Skeletal muscle satellite cell (primary cell): ENCODE results near the gene RSF1.

Experiments
- H3K27me3 ChIP-seq: 2 replicates; pipeline ENCODE4 v1.7.0; 2013; ENCODE audit warnings: low read length; ENCODE audit not compliant: control insufficient read depth, insufficient read depth
- H3K36me3 ChIP-seq: 2 replicates; pipeline ENCODE4 v1.7.0; 2013; ENCODE audit warnings: mild to moderate bottlenecking, control low read depth, low read length; ENCODE audit not compliant: insufficient read depth
- H3K4me1 ChIP-seq: 2 replicates; pipeline ENCODE4 v1.7.0; 2013; ENCODE audit warnings: low read length; ENCODE audit not compliant: control insufficient read depth, insufficient read depth
- H3K4me2 ChIP-seq: 2 replicates; pipeline ENCODE4 v1.7.0; 2013; ENCODE audit warnings: mild to moderate bottlenecking, low read length
- H3K4me3 ChIP-seq: 2 replicates; pipeline ENCODE4 v1.7.0; 2013; ENCODE audit warnings: low read length
- H3K9ac ChIP-seq: 2 replicates; pipeline ENCODE4 v1.7.0; 2013; ENCODE audit warnings: mild to moderate bottlenecking, low read depth, low read length, moderate library complexity
- H3K9me3 ChIP-seq: replicated peaks from 2 replicates; pipeline ENCODE4 v1.7.0; 2013; ENCODE audit warnings: mild to moderate bottlenecking, control low read depth, low read length

The RSF1 gene

GRCh38 chr11:77800449-77800848, 20.1 kb downstream of the RSF1 start:
- H3K4me3 ChIP-seq, result no peak overlapping the region
- H3K36me3 ChIP-seq, result peaks cover 3% of the 10 kb centered on the region
- no peaks in the 10 kb centered on the region for H3K9me3 ChIP-seq
- no peaks in the 10 kb centered on the region for H3K27me3 ChIP-seq
- no peak overlapping the region for H3K4me2 ChIP-seq
- no peaks in the 10 kb centered on the region for H3K4me1 ChIP-seq
- H3K9ac ChIP-seq, result no peak overlapping the region

- Histone ChIP-seq H3K4me1 (no peaks in the 10 kb centered on the region), H3K4me2 (no peak overlapping the region), H3K4me3 (no peak overlapping the region), H3K27me3 (no peaks in the 10 kb centered on the region), H3K9ac (no peak overlapping the region), H3K36me3 (peaks cover 3% of the 10 kb centered on the region), H3K9me3 (no peaks in the 10 kb centered on the region)
Measured at GRCh38 chr11:77799338-77799737, 21.2 kb downstream of the RSF1 start.

GRCh38 chr11:77793972-77794371, 26.6 kb downstream of the RSF1 start:
- H3K4me2 ChIP-seq, result no peak overlapping the region
- H3K4me1 ChIP-seq, result no peaks in the 10 kb centered on the region
- no peak overlapping the region for H3K4me3 ChIP-seq
- H3K36me3 ChIP-seq, result peaks cover 3% of the 10 kb centered on the region
- no peak overlapping the region for H3K9ac ChIP-seq
- no peaks in the 10 kb centered on the region for H3K9me3 ChIP-seq
- no peaks in the 10 kb centered on the region for H3K27me3 ChIP-seq

- H3K36me3 ChIP-seq, result no peaks in the 10 kb centered on the region
- H3K4me3 ChIP-seq, result no peak overlapping the region
- H3K27me3 ChIP-seq, result no peaks in the 10 kb centered on the region
- no peak overlapping the region for H3K9ac ChIP-seq
- H3K4me1 ChIP-seq, result no peaks in the 10 kb centered on the region
- no peaks in the 10 kb centered on the region for H3K9me3 ChIP-seq
- H3K4me2 ChIP-seq, result no peak overlapping the region
Measured at GRCh38 chr11:77791301-77791700, 29.2 kb downstream of the RSF1 start.

- no peaks in the 10 kb centered on the region for H3K9me3 ChIP-seq
- H3K4me3 ChIP-seq, result no peak overlapping the region
- H3K36me3 ChIP-seq, result no peaks in the 10 kb centered on the region
- no peaks in the 10 kb centered on the region for H3K4me1 ChIP-seq
- H3K9ac ChIP-seq, result no peak overlapping the region
- H3K27me3 ChIP-seq, result no peaks in the 10 kb centered on the region
- H3K4me2 ChIP-seq, result no peak overlapping the region
Measured at GRCh38 chr11:77789731-77790476, 30.6 kb downstream of the RSF1 start.

- no peak overlapping the region for H3K4me2 ChIP-seq
- no peak overlapping the region for H3K9ac ChIP-seq
- no peak overlapping the region for H3K4me3 ChIP-seq
- no peaks in the 10 kb centered on the region for H3K9me3 ChIP-seq
- H3K36me3 ChIP-seq, result no peaks in the 10 kb centered on the region
- no peaks in the 10 kb centered on the region for H3K4me1 ChIP-seq
- no peaks in the 10 kb centered on the region for H3K27me3 ChIP-seq
Measured at GRCh38 chr11:77789061-77789730, 31.3 kb downstream of the RSF1 start.

- Histone ChIP-seq H3K4me1 (no peaks in the 10 kb centered on the region), H3K9ac (no peak overlapping the region)
Measured at GRCh38 chr11:77784572-77784971, 36.0 kb downstream of the RSF1 start.

GRCh38 chr11:77783025-77783424, 37.5 kb downstream of the RSF1 start:
- no peaks in the 10 kb centered on the region for H3K9me3 ChIP-seq
- H3K9ac ChIP-seq, result no peak overlapping the region
- no peaks in the 10 kb centered on the region for H3K4me1 ChIP-seq
- H3K4me2 ChIP-seq, result no peak overlapping the region
- no peaks in the 10 kb centered on the region for H3K27me3 ChIP-seq
- no peak overlapping the region for H3K4me3 ChIP-seq
- H3K36me3 ChIP-seq, result no peaks in the 10 kb centered on the region

More at GRCh38 chr11:77784572-77784971, 36.0 kb downstream of the RSF1 start:
- Histone ChIP-seq H3K27me3 (no peaks in the 10 kb centered on the region), H3K9me3 (no peaks in the 10 kb centered on the region), H3K4me2 (no peak overlapping the region), H3K4me3 (no peak overlapping the region), H3K36me3 (no peaks in the 10 kb centered on the region)

GRCh38 chr11:77779935-77780334, 40.6 kb downstream of the RSF1 start:
- H3K4me3 ChIP-seq, result no peak overlapping the region
- H3K27me3 ChIP-seq, result no peaks in the 10 kb centered on the region
- H3K36me3 ChIP-seq, result no peaks in the 10 kb centered on the region
- no peak overlapping the region for H3K4me2 ChIP-seq
- no peak overlapping the region for H3K9ac ChIP-seq
- H3K4me1 ChIP-seq, result no peaks in the 10 kb centered on the region
- no peaks in the 10 kb centered on the region for H3K9me3 ChIP-seq

GRCh38 chr11:77778549-77778948, 42.0 kb downstream of the RSF1 start:
- no peaks in the 10 kb centered on the region for H3K4me1 ChIP-seq
- H3K27me3 ChIP-seq, result no peaks in the 10 kb centered on the region
- H3K36me3 ChIP-seq, result no peaks in the 10 kb centered on the region
- H3K9me3 ChIP-seq, result no peaks in the 10 kb centered on the region
- no peak overlapping the region for H3K4me2 ChIP-seq
- H3K4me3 ChIP-seq, result no peak overlapping the region
- H3K9ac ChIP-seq, result no peak overlapping the region

GRCh38 chr11:77778118-77778517, 42.4 kb downstream of the RSF1 start:
- Histone ChIP-seq H3K4me3 (no peak overlapping the region), H3K4me1 (no peaks in the 10 kb centered on the region), H3K36me3 (no peaks in the 10 kb centered on the region), H3K9me3 (no peaks in the 10 kb centered on the region), H3K27me3 (no peaks in the 10 kb centered on the region), H3K4me2 (no peak overlapping the region), H3K9ac (no peak overlapping the region)

- no peak overlapping the region for H3K4me3 ChIP-seq
- H3K36me3 ChIP-seq, result no peaks in the 10 kb centered on the region
- H3K9me3 ChIP-seq, result no peaks in the 10 kb centered on the region
- H3K27me3 ChIP-seq, result no peaks in the 10 kb centered on the region
- H3K4me1 ChIP-seq, result no peaks in the 10 kb centered on the region
- H3K4me2 ChIP-seq, result no peak overlapping the region
- H3K9ac ChIP-seq, result no peak overlapping the region
Measured at GRCh38 chr11:77776455-77776854, 44.1 kb downstream of the RSF1 start.
